Measurements from ENCODE around the gene TENT4A.

The TENT4A gene

GRCh38 chr5:6792376-6792775 lies 79.1 kb downstream of the TENT4A start:
- no peak overlapping the region for H2BK5ac ChIP-seq (ENCODE audit: low read length)
- no peak overlapping the region for H4K91ac ChIP-seq (ENCODE audit: low read depth, low read length, poor library complexity)
- H2BK15ac ChIP-seq (ENCODE audit: low read length), result no peak overlapping the region
- peaks cover 0 to 4% of the 10 kb centered on the region in 2 donors for H3K4me1 ChIP-seq (ENCODE audit: control insufficient read depth in 2 of 2, insufficient read depth in 1 of 2, low read depth in 1 of 2, low read length in 2 of 2)
- H3K4me3 ChIP-seq (ENCODE audit: low read length in 2 of 2), result no peak overlapping the region
- WGBS, 2 donors (ENCODE audit: extremely low coverage in 2 of 2, insufficient read length in 2 of 2, insufficient replicate concordance in 1 of 2), result no CpG with 5 or more reads among the region's 5 CpGs
- no peak overlapping the region for H3K9ac ChIP-seq (ENCODE audit: low read depth, low read length, poor library complexity)
- H3K23ac ChIP-seq (ENCODE audit: low read depth, low read length, poor library complexity), result no peak overlapping the region
- no peaks in the 10 kb centered on the region for H3K36me3 ChIP-seq (replicated peaks in 1 of 2; ENCODE audit: control insufficient read depth in 2 of 2, insufficient read depth in 2 of 2, low read length in 2 of 2)
- H3K4me2 ChIP-seq (ENCODE audit: insufficient read depth, low read length, poor library complexity, severe bottlenecking), result no peak overlapping the region
- DNase-seq (ENCODE audit: low spot score), result no peak
- no peak overlapping the region for H3K27ac ChIP-seq (replicated peaks; ENCODE audit: low read length)
- no peak overlapping the region for H2AFZ ChIP-seq (ENCODE audit: low read length)
- peaks cover 0 to 23% (median 0%) of the 10 kb centered on the region in 3 experiments for H3K27me3 ChIP-seq (ENCODE audit: control insufficient read depth in 3 of 3, insufficient read depth in 3 of 3, low read depth in 1 of 3, low read length in 3 of 3)
- H3K14ac ChIP-seq (ENCODE audit: low read length), result no peak overlapping the region
- no peak overlapping the region for H3K4ac ChIP-seq (ENCODE audit: low read length)
- H2BK120ac ChIP-seq (ENCODE audit: low read depth, low read length), result no peak overlapping the region
- no peaks in the 10 kb centered on the region for H3K9me3 ChIP-seq (replicated peaks in 1 of 2; ENCODE audit: control insufficient read depth in 2 of 2, insufficient read depth in 1 of 2, low read depth in 1 of 2, low read length in 2 of 2)
- H2BK12ac ChIP-seq (ENCODE audit: low read length), result no peak overlapping the region
- no peak overlapping the region for H2AK5ac ChIP-seq (ENCODE audit: low read depth, low read length)
- H3K79me1 ChIP-seq (ENCODE audit: low read depth, low read length), result no peaks in the 10 kb centered on the region
- H3K18ac ChIP-seq (ENCODE audit: low read length), result no peak overlapping the region
- H4K8ac ChIP-seq (ENCODE audit: low read depth, low read length), result no peak overlapping the region

- H3K79me1 ChIP-seq (ENCODE audit: low read depth, low read length), result no peaks in the 10 kb centered on the region
- H2AFZ ChIP-seq (ENCODE audit: low read length), result no peak overlapping the region
- H3K18ac ChIP-seq (ENCODE audit: low read length), result no peak overlapping the region
- H3K9ac ChIP-seq (ENCODE audit: low read depth, low read length, poor library complexity), result no peak overlapping the region
- H3K4me2 ChIP-seq (ENCODE audit: insufficient read depth, low read length, poor library complexity, severe bottlenecking), result no peak overlapping the region
- H2BK5ac ChIP-seq (ENCODE audit: low read length), result no peak overlapping the region
- no peak overlapping the region for H3K14ac ChIP-seq (ENCODE audit: low read length)
- DNase-seq (ENCODE audit: low spot score), result no peak
- H2AK5ac ChIP-seq (ENCODE audit: low read depth, low read length), result no peak overlapping the region
- H2BK15ac ChIP-seq (ENCODE audit: low read length), result no peak overlapping the region
- no peaks in the 10 kb centered on the region for H3K36me3 ChIP-seq (replicated peaks in 1 of 2; ENCODE audit: control insufficient read depth in 2 of 2, insufficient read depth in 2 of 2, low read length in 2 of 2)
- no peak overlapping the region for H2BK120ac ChIP-seq (ENCODE audit: low read depth, low read length)
- no peak overlapping the region for H4K8ac ChIP-seq (ENCODE audit: low read depth, low read length)
- no peak overlapping the region for H3K27ac ChIP-seq (replicated peaks; ENCODE audit: low read length)
- H4K91ac ChIP-seq (ENCODE audit: low read depth, low read length, poor library complexity), result no peak overlapping the region
- H3K27me3 ChIP-seq (ENCODE audit: control insufficient read depth in 3 of 3, insufficient read depth in 3 of 3, low read depth in 1 of 3, low read length in 3 of 3), result peaks cover 0 to 23% (median 0%) of the 10 kb centered on the region in 3 experiments
- WGBS, 2 donors (ENCODE audit: extremely low coverage in 2 of 2, insufficient read length in 2 of 2, insufficient replicate concordance in 1 of 2), result no CpG with 5 or more reads among the region's 14 CpGs
- no peak overlapping the region for H3K23ac ChIP-seq (ENCODE audit: low read depth, low read length, poor library complexity)
- H3K4me3 ChIP-seq (ENCODE audit: low read length in 2 of 2), result no peak overlapping the region
- H2BK12ac ChIP-seq (ENCODE audit: low read length), result no peak overlapping the region
- H3K9me3 ChIP-seq (replicated peaks in 1 of 2; ENCODE audit: control insufficient read depth in 2 of 2, insufficient read depth in 1 of 2, low read depth in 1 of 2, low read length in 2 of 2), result no peaks in the 10 kb centered on the region
- peaks cover 0 to 4% of the 10 kb centered on the region in 2 donors for H3K4me1 ChIP-seq (ENCODE audit: control insufficient read depth in 2 of 2, insufficient read depth in 1 of 2, low read depth in 1 of 2, low read length in 2 of 2)
- no peak overlapping the region for H3K4ac ChIP-seq (ENCODE audit: low read length)
Observed at GRCh38 chr5:6792911-6793471, 79.8 kb downstream of the TENT4A start.

GRCh38 chr5:6801236-6801635 lies 88.0 kb downstream of the TENT4A start:
- no peak overlapping the region for H2AFZ ChIP-seq (ENCODE audit: low read length)
- H3K36me3 ChIP-seq (replicated peaks in 1 of 2; ENCODE audit: control insufficient read depth in 2 of 2, insufficient read depth in 2 of 2, low read length in 2 of 2), result no peaks in the 10 kb centered on the region
- no peak overlapping the region for H3K27ac ChIP-seq (replicated peaks; ENCODE audit: low read length)
- H3K4me3 ChIP-seq (ENCODE audit: low read length in 2 of 2), result no peak overlapping the region
- no peaks in the 10 kb centered on the region for H3K27me3 ChIP-seq (ENCODE audit: control insufficient read depth in 3 of 3, insufficient read depth in 3 of 3, low read depth in 1 of 3, low read length in 3 of 3)
- H3K14ac ChIP-seq (ENCODE audit: low read length), result no peak overlapping the region
- H3K9ac ChIP-seq (ENCODE audit: low read depth, low read length, poor library complexity), result no peak overlapping the region
- no peak overlapping the region for H4K8ac ChIP-seq (ENCODE audit: low read depth, low read length)
- H2BK5ac ChIP-seq (ENCODE audit: low read length), result no peak overlapping the region
- H4K91ac ChIP-seq (ENCODE audit: low read depth, low read length, poor library complexity), result no peak overlapping the region
- H3K4me1 ChIP-seq (ENCODE audit: control insufficient read depth in 2 of 2, insufficient read depth in 1 of 2, low read depth in 1 of 2, low read length in 2 of 2), result no peaks in the 10 kb centered on the region
- no peak overlapping the region for H2BK12ac ChIP-seq (ENCODE audit: low read length)
- H3K18ac ChIP-seq (ENCODE audit: low read length), result no peak overlapping the region
- no peak overlapping the region for H3K4ac ChIP-seq (ENCODE audit: low read length)
- H3K4me2 ChIP-seq (ENCODE audit: insufficient read depth, low read length, poor library complexity, severe bottlenecking), result no peak overlapping the region
- no peak overlapping the region for H3K23ac ChIP-seq (ENCODE audit: low read depth, low read length, poor library complexity)
- no peaks in the 10 kb centered on the region for H3K79me1 ChIP-seq (ENCODE audit: low read depth, low read length)
- H3K9me3 ChIP-seq (replicated peaks in 1 of 2; ENCODE audit: control insufficient read depth in 2 of 2, insufficient read depth in 1 of 2, low read depth in 1 of 2, low read length in 2 of 2), result peaks cover 0 to 4% of the 10 kb centered on the region in 2 donors
- H2BK120ac ChIP-seq (ENCODE audit: low read depth, low read length), result no peak overlapping the region
- H2BK15ac ChIP-seq (ENCODE audit: low read length), result no peak overlapping the region
- WGBS, 2 donors (ENCODE audit: extremely low coverage in 2 of 2, insufficient read length in 2 of 2, insufficient replicate concordance in 1 of 2), result no CpG with 5 or more reads among the region's 5 CpGs
- DNase-seq (ENCODE audit: low spot score), result no peak
- no peak overlapping the region for H2AK5ac ChIP-seq (ENCODE audit: low read depth, low read length)

GRCh38 chr5:6803981-6804550 lies 90.8 kb downstream of the TENT4A start:
- Histone ChIP-seq H2BK12ac (ENCODE audit: low read length) (no peak overlapping the region), H3K79me1 (ENCODE audit: low read depth, low read length) (no peaks in the 10 kb centered on the region), H3K4me1 (ENCODE audit: control insufficient read depth in 2 of 2, insufficient read depth in 1 of 2, low read depth in 1 of 2, low read length in 2 of 2) (no peaks in the 10 kb centered on the region), H2BK120ac (ENCODE audit: low read depth, low read length) (no peak overlapping the region), H3K4me3 (ENCODE audit: low read length in 2 of 2) (no peak overlapping the region), H3K23ac (ENCODE audit: low read depth, low read length, poor library complexity) (no peak overlapping the region), H3K9ac (ENCODE audit: low read depth, low read length, poor library complexity) (no peak overlapping the region), H3K18ac (ENCODE audit: low read length) (no peak overlapping the region), H2BK5ac (ENCODE audit: low read length) (no peak overlapping the region), H3K27ac (replicated peaks; ENCODE audit: low read length) (no peak overlapping the region), H3K36me3 (replicated peaks in 1 of 2; ENCODE audit: control insufficient read depth in 2 of 2, insufficient read depth in 2 of 2, low read length in 2 of 2) (no peaks in the 10 kb centered on the region), H3K27me3 (ENCODE audit: control insufficient read depth in 3 of 3, insufficient read depth in 3 of 3, low read depth in 1 of 3, low read length in 3 of 3) (no peaks in the 10 kb centered on the region), H2AFZ (ENCODE audit: low read length) (no peak overlapping the region), H3K4me2 (ENCODE audit: insufficient read depth, low read length, poor library complexity, severe bottlenecking) (no peak overlapping the region), H4K91ac (ENCODE audit: low read depth, low read length, poor library complexity) (no peak overlapping the region), H4K8ac (ENCODE audit: low read depth, low read length) (no peak overlapping the region), H3K14ac (ENCODE audit: low read length) (no peak overlapping the region), H3K9me3 (replicated peaks in 1 of 2; ENCODE audit: control insufficient read depth in 2 of 2, insufficient read depth in 1 of 2, low read depth in 1 of 2, low read length in 2 of 2) (peaks cover 0 to 4% of the 10 kb centered on the region in 2 donors), H2BK15ac (ENCODE audit: low read length) (no peak overlapping the region), H2AK5ac (ENCODE audit: low read depth, low read length) (no peak overlapping the region), H3K4ac (ENCODE audit: low read length) (no peak overlapping the region)
- no CpG with 5 or more reads among the region's 7 CpGs for WGBS, 2 donors (ENCODE audit: extremely low coverage in 2 of 2, insufficient read length in 2 of 2, insufficient replicate concordance in 1 of 2)
- no peak for DNase-seq (ENCODE audit: low spot score)
